ENCODE measurements around the gene PRUNE2.

DNA sequence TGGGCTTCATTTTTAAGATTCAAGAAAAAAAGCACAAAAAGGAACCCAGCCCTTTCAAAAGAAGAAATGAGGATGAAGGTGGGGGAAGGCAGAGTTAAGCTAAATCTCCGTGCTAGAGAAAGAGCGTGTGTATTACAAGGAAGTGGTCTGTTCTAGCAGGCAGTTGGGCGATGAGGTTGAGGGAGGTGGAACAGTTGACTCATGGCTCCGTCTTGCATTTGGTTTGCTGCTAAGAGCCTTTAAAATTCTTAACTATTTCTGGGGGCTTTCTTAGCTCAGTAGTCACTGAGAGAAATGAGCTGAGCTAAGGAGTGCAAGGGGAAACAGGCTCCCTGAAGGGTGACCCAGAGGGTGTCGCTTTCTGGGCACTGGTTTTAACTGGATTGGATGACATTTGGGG, 329.6 kb downstream of the PRUNE2 start:
- no peak for TF ChIP-seq EZH2 (IDR thresholded peaks at IDR 0.05)
- TF ChIP-seq CEBPB (IDR thresholded peaks at IDR 0.05; ENCODE audit: low read depth), result no peak
- no peak for TF ChIP-seq CTCF (IDR thresholded peaks at IDR 0.05 in 2 of 3, conservative IDR thresholded peaks at IDR 0.05 in 1 of 3; ENCODE audit: borderline replicate concordance in 1 of 3, insufficient read depth in 1 of 3, low read depth in 2 of 3, low read length in 2 of 3)
- TF ChIP-seq, protein P1, sequence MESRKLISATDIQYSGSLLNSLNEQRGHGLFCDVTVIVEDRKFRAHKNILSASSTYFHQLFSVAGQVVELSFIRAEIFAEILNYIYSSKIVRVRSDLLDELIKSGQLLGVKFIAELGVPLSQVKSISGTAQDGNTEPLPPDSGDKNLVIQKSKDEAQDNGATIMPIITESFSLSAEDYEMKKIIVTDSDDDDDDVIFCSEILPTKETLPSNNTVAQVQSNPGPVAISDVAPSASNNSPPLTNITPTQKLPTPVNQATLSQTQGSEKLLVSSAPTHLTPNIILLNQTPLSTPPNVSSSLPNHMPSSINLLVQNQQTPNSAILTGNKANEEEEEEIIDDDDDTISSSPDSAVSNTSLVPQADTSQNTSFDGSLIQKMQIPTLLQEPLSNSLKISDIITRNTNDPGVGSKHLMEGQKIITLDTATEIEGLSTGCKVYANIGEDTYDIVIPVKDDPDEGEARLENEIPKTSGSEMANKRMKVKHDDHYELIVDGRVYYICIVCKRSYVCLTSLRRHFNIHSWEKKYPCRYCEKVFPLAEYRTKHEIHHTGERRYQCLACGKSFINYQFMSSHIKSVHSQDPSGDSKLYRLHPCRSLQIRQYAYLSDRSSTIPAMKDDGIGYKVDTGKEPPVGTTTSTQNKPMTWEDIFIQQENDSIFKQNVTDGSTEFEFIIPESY (IDR thresholded peaks at IDR 0.05; ENCODE audit: extremely low read depth, insufficient replicate concordance, low read length), result no peak
- TF ChIP-seq POLR2AphosphoS5 (IDR thresholded peaks at IDR 0.05; ENCODE audit: low read depth, low read length), result no peak

All from HCT116 (cell line).